CD4-positive, alpha-beta T cell (primary cell): ENCODE measurements around the gene TBC1D22A. TPM values are rescaled to one million over a fixed set of nuclear protein-coding genes. Genes with fewer than 3 reads are reported as not detected.

ENCODE experiments used
- ATAC-seq: fragments of 200-7000 bp; cut with Tn5 transposase; one replicate; pipeline ENCODE4 v1.10.0; 2022; ENCODE audit warnings: mild to moderate bottlenecking; ENCODE audit not compliant: poor library complexity
- CTCF ChIA-PET: fragments of 350-600 bp; sonication (Branson Sonifier 250); formaldehyde crosslinking; loops from one replicate; lab custom pipeline; 2021; ENCODE audit warnings: antibody characterized with exemption, inconsistent platforms; lab: Charles Lee
- POLR2A ChIA-PET: fragments of 350-600 bp; sonication (Branson Sonifier 250); formaldehyde crosslinking; loops from one replicate; lab custom pipeline; 2021; ENCODE audit warnings: antibody characterized with exemption, inconsistent platforms; lab: Charles Lee
- DNase-seq, 14 experiments: peaks; one replicate each; pipeline ENCODE4 v3.0.0-alpha.2; 2013 to 2020; ENCODE audit warnings: mixed read lengths in 2 of 14
- H3K27ac ChIP-seq, 2 donors: one replicate each; pipeline versions ENCODE4 v1.5.1 to v1.7.0; 2013; ENCODE audit warnings: low read length in 2 of 2, low read depth in 1 of 2, mild to moderate bottlenecking in 1 of 2
- H3K27me3 ChIP-seq, 2 experiments: 1 replicate in 1 of 2; 2 replicates in 1 of 2; pipeline versions ENCODE4 v1.6.1 to v1.7.0; 2013; ENCODE audit warnings: low read length in 2 of 2, control low read depth in 1 of 2, mild to moderate bottlenecking in 1 of 2, moderate library complexity in 1 of 2; ENCODE audit not compliant: insufficient read depth in 2 of 2, control insufficient read depth in 1 of 2
- H3K36me3 ChIP-seq: one replicate; pipeline ENCODE4 v1.6.1; 2013; ENCODE audit warnings: low read length, control low read depth; ENCODE audit not compliant: insufficient read depth
- H3K4me1 ChIP-seq: one replicate; pipeline ENCODE4 v1.6.1; 2013; ENCODE audit warnings: low read length, control low read depth; ENCODE audit not compliant: insufficient read depth
- H3K4me3 ChIP-seq: one replicate; pipeline ENCODE4 v1.5.1; 2013; ENCODE audit warnings: mild to moderate bottlenecking, low read length, moderate library complexity
- H3K9me3 ChIP-seq, 2 experiments: 1 replicate in 1 of 2; 2 replicates in 1 of 2; pipeline versions ENCODE4 v1.6.1 to v1.7.0; 2013; ENCODE audit warnings: low read length in 2 of 2, mild to moderate bottlenecking in 2 of 2, control low read depth in 1 of 2, moderate library complexity in 1 of 2; ENCODE audit not compliant: control insufficient read depth in 1 of 2, insufficient read depth in 1 of 2
- H3K27ac Mint-ChIP-seq: one replicate; pipeline ENCODE4 v1.8.0; 2020; ENCODE audit warnings: mixed read lengths
- H3K27me3 Mint-ChIP-seq: one replicate; pipeline ENCODE4 v1.8.0; 2021; ENCODE audit warnings: mixed read lengths
- H3K36me3 Mint-ChIP-seq: one replicate; pipeline ENCODE4 v1.8.0; 2021; ENCODE audit warnings: low read depth, mixed read lengths
- H3K4me1 Mint-ChIP-seq: one replicate; pipeline ENCODE4 v1.8.0; 2021; ENCODE audit warnings: low read depth, mixed read lengths
- H3K4me3 Mint-ChIP-seq: one replicate; pipeline ENCODE4 v1.8.0; 2020; ENCODE audit warnings: mild to moderate bottlenecking, mixed read lengths
- H3K9me3 Mint-ChIP-seq: one replicate; pipeline ENCODE4 v1.8.0; 2020; ENCODE audit warnings: mixed read lengths
- intact Hi-C, 2 experiments: fragments of 100-400 bp; cut with DNase I in 1 of 2; cut with micrococcal nuclease in 1 of 2; formaldehyde crosslinking; loops; one replicate each; pipeline versions ENCODE4 v1.15.1 to v1.9.0; 2023 to 2025; cut with DNase I, micrococcal nuclease
- total RNA-seq, 174 experiments: library from RNA in 2 of 174; stranded (reverse) in 2 of 174; gene quantifications; one replicate each; pipeline ENCODE4 v1.2.3 and lab custom pipeline; 2021 to 2026
- TF ChIP-seq, protein P1 (sequence below): fragments of 200-600 bp; IDR thresholded peaks from one replicate; pipeline ENCODE4 v1.8.0; 2022; ENCODE audit warnings: antibody characterized with exemption, mild to moderate bottlenecking

TBC1D22A gene
- total RNA-seq, 2 experiments from 2014 or later: 27.1 to 31.7 TPM

DNA sequence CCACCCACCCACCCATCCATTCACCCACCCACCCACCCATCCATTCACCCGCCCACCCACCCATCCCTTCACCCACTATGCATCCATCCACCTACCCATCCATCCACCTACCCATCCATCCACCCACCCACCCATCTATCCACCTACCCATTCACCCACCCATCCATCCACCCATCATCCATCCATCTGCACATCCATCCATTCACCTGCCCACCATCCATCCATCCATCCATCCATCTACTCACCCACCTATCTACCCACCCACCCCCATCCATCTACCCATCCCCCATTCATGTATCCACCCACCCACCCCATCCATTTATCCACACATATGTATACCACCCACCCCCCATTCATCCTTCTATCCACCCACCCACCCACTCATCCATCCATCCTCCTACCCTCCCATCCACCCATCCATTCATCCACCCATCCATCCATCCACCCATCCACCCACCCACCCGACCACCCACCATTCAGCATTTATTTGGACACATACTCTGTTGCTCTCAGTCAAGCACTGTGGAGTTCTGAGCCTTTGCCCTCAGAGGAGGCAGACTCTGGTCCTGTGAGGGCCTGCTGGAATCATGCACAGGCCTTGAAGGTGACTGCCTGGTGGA, 380.1 kb downstream of the TBC1D22A start:
- intact Hi-C loops: no loop called here
- H3K4me1 ChIP-seq: no peaks in the 10 kb centered on the region
- TF ChIP-seq, protein P1, sequence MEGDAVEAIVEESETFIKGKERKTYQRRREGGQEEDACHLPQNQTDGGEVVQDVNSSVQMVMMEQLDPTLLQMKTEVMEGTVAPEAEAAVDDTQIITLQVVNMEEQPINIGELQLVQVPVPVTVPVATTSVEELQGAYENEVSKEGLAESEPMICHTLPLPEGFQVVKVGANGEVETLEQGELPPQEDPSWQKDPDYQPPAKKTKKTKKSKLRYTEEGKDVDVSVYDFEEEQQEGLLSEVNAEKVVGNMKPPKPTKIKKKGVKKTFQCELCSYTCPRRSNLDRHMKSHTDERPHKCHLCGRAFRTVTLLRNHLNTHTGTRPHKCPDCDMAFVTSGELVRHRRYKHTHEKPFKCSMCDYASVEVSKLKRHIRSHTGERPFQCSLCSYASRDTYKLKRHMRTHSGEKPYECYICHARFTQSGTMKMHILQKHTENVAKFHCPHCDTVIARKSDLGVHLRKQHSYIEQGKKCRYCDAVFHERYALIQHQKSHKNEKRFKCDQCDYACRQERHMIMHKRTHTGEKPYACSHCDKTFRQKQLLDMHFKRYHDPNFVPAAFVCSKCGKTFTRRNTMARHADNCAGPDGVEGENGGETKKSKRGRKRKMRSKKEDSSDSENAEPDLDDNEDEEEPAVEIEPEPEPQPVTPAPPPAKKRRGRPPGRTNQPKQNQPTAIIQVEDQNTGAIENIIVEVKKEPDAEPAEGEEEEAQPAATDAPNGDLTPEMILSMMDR: no peak
- H3K4me3 ChIP-seq: no peak overlapping the region
- ATAC-seq (no peak), DNase-seq (no peak)
- ChIA-PET POLR2A (no interaction called here), CTCF (no interaction called here)
- no peaks in the 10 kb centered on the region for H3K27me3 ChIP-seq
- Mint-ChIP-seq H3K36me3 (no peaks in the 10 kb centered on the region), H3K4me3 (no peak overlapping the region), H3K27me3 (no peaks in the 10 kb centered on the region), H3K4me1 (no peaks in the 10 kb centered on the region), H3K27ac (no peak overlapping the region), H3K9me3 (no peaks in the 10 kb centered on the region)
- peaks cover 0 to 4% of the 10 kb centered on the region in 2 experiments for H3K9me3 ChIP-seq
- no peak overlapping the region for H3K27ac ChIP-seq
- H3K36me3 ChIP-seq: peaks cover 7% of the 10 kb centered on the region

DNA sequence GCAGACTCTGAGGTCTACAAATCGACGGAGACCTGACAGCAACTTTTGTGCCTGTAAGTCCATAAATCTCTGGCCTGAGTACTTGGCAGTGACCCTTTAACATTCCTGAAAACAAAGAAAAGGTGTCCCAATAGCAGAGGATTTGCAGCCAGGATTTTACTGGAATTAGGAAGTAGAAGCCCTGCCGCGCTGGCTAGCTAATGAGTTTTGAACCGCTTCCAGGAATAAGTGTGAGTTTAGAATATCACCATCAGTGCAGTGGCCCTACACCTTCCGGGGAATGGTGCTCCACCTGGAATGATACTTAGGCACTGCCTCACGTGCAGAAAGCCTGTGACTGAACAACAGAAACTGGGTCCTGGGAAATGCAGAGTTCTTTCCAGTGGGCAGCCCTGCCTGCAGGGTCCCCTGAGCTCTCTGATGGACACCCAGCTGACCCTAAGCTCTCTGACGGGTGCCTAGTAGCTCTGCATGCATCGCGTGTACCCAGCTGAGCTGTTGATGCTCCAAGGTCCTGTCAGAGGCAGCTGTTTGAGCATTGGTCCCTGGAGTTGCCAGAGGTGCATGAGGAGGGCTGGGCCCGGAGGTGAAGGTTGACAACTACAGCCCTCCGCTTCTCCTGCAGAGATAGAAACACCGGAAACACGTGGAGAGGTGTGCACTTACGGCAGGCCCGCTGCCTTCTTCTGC, 380.9 kb downstream of the TBC1D22A start:
- H3K9me3 ChIP-seq: peaks cover 0 to 4% of the 10 kb centered on the region in 2 experiments
- peaks cover 4% of the 10 kb centered on the region for H3K36me3 ChIP-seq
- H3K4me3 ChIP-seq: no peak overlapping the region
- Mint-ChIP-seq H3K9me3 (no peaks in the 10 kb centered on the region), H3K27ac (no peak overlapping the region), H3K4me1 (no peaks in the 10 kb centered on the region), H3K4me3 (no peak overlapping the region), H3K36me3 (no peaks in the 10 kb centered on the region), H3K27me3 (no peaks in the 10 kb centered on the region)
- no peaks in the 10 kb centered on the region for H3K27me3 ChIP-seq
- intact Hi-C loops: no loop called here
- H3K4me1 ChIP-seq: no peaks in the 10 kb centered on the region
- ATAC-seq (no peak), DNase-seq (no peak)
- no peak overlapping the region for H3K27ac ChIP-seq
- TF ChIP-seq, protein P1: no peak
- POLR2A ChIA-PET: no interaction called here
- CTCF ChIA-PET: no interaction called here

DNA sequence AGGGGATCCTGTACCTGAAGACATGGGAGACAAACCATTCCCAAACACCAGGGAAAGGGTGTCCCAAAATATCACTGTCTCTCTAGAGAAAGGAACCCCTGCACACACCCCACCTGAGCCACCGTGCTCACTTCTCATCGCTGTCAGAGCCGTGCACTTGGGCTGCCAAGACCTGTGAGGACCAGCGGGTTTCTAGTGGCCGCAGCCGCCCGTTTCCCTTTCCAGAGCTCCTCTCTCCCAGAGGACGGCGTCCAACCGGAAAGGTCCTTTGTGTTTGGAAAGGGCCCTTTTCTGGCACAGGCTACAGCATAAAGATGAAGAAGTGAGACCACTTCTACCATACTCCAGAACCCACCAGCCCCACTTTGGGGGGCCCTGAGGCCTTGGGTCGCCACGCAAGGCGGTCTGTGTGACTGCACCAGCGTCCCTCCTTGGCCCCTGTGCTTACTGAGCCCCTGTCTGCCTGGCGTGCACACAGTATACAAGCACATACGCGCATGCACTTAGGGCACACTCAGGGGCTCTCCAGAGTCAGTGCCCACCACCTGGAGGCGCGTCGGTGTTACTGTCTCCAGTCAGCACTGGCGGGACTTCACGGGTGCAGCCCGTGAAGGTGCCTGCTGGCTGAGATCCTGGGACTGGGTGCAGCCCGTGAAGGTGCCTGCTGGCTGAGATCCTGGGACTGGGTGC, 381.8 kb downstream of the TBC1D22A start:
- Mint-ChIP-seq H3K4me3 (no peak overlapping the region), H3K27me3 (no peaks in the 10 kb centered on the region), H3K9me3 (no peaks in the 10 kb centered on the region), H3K27ac (no peak overlapping the region), H3K36me3 (no peaks in the 10 kb centered on the region), H3K4me1 (no peaks in the 10 kb centered on the region)
- Histone ChIP-seq H3K36me3 (peaks cover 2% of the 10 kb centered on the region), H3K27ac (no peak overlapping the region), H3K27me3 (no peaks in the 10 kb centered on the region), H3K4me3 (no peak overlapping the region), H3K9me3 (no peaks in the 10 kb centered on the region), H3K4me1 (no peaks in the 10 kb centered on the region)
- DNase-seq: no peak
- intact Hi-C loops: no loop called here
- POLR2A ChIA-PET: no interaction called here
- TF ChIP-seq, protein P1: no peak
- no peak for ATAC-seq
- CTCF ChIA-PET: no interaction called here
